Stimulated activated CD8-positive, alpha-beta memory T cell treated with anti-CD3 and anti-CD28 coated beads, Interleukin-7, amount 100 ng/mL, for 1 hour (primary cell): ENCODE measurements around the gene EGR2.
A peak's percentile ranks its signal among the peaks of the same experiment; 100 is the strongest.

Source experiments
- DNase-seq, 2 donors: peaks; one replicate each; pipeline ENCODE4 v3.0.0-alpha.2; 2020; ENCODE audit warnings: low read depth in 2 of 2

The EGR2 gene

DNA sequence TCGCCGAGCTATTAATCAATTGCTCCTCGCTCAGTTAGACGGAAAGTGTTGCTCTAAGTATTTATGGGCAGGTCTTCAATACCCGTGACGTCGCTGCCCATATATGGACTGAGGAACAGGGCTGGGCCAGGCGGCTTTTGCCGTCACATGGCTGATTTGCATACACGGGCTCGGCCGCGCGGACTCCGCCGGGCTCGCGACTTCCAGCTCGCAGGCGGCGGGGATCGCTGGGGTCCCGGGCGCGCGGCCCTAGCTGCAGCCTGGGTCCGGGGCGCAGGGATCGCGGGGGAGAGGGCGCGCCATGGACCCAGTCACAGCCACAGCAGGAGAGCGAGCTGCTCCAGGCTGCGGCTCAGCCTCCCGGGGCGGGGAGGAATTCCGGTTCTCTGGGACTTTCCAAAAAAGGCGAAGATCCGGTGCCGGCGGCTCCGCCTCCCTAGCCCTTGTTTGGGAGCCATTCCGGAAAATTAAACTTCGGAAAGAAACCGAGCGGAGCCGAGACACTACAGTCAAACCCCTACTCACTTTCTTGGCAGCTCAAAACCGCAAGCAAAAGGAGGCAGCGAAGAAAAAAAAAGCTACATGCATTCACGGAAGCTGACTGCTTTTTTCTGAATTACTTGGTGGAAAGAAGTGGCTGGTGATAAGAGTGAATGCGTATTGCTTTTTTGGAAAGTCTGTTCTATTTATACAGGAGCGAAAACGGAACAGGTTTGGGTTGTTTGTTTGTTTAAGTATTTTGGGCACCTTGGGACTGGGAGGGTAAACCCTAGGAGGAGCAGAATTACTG, at the start of gene EGR2:
TSS of gene EGR2 (minus strand) at position 36 of the 790 bp plus-strand sequence. CDS start 337 bp downstream, outside the sequence.
- DNase-seq: peak; percentile 82 to 89

DNA sequence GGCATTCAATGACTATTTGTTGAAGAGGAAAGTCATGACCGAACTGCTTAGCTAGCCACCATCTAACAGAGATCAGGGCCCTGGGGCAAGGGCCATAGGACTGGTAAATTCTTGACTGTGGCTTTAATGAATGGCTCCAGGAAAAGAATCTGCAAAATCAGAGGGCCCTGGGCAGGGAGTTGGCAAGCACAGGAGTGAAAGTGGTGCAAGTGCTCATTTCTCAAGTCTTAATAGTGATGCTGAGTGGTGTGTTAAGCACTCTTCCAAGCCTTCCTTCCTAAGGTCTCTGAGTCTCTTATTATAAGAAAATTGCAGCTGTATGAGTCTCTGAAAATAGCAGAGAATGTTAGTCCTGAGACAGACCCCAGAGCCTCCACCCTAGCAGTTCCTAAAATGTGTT, 46.3 kb upstream of the EGR2 start:
- no peak for DNase-seq

DNA sequence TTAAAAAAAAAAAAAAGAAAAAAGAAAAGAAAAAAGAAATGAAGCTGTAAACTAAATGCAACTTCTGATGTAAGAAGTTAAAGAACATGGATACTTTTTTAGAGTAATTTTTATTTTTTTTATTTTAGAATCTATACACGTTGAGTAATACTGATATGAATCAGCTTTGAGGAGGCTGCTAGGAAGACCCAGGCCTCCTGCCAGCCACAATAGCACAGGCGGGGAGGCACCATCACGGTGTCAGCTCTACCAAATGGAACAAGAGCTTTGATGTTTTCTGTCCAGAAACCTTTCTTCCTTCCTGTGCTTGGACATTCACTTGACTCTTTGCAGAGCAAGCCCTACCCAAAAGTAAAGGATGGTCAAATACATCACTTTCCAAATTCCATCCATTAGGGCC, 45.3 kb upstream of the EGR2 start:
- DNase-seq: no peak

DNA sequence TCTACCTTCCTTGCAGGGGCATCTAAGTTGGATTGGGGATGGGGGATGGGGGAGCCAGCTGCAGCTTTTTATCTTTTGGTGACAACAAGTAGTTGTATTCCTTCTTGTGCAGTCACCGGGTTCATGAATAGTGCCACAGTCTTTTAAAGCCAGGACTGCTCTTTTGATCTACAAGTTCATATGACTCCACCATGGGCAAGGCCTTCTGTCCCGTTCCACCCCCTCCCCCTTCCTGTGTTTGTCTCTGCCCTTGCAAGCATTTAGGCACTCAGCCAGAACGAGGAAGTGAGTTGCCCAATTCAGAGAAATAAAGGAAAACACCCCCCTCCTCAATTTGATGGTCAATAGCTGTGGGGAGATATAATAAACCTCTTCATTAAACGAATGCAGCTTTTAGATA, 44.8 kb upstream of the EGR2 start:
- no peak for DNase-seq

- no peak for DNase-seq
Observed at GRCh38 chr10:62858364-62858763, 42.2 kb upstream of the EGR2 start.

DNA sequence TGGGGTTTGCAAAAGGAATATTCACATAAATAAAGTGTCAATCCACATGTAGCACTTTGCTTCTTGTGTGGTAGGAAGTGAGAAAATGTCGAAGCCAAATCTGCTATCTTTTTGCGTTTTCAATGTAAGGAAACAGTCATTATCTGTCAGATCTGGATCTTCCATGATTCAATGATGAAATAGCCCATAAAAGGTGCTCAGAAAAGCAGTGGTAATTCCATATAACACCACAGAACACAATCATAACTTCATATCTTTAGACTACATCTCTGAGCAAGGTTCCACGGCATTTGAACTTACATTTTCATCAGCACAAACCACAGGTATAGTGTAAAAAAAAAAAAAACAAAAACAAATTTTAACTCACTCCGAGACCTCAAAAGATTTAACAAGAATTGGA, 39.9 kb upstream of the EGR2 start:
- no peak for DNase-seq

DNA sequence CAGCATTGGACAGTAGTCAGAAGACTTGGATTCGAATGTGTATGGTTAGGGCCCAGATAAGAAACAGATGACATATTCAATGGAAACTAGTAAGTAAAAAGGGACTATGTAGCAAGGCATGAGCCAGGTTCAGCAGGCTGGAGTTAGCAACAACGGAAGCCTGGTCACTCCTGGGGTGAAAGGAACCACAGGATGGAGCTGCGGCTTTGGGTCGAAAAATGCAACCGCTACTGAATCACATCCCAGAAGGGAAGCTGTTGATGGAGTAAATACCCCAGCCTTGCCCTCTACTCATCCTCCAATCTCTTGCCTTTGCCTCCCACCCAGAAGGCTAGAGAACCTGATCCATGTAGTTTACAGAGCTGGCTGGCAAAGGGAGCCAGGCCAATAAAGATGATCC, 37.5 kb upstream of the EGR2 start:
- peak; percentile 1 to 11 for DNase-seq

DNA sequence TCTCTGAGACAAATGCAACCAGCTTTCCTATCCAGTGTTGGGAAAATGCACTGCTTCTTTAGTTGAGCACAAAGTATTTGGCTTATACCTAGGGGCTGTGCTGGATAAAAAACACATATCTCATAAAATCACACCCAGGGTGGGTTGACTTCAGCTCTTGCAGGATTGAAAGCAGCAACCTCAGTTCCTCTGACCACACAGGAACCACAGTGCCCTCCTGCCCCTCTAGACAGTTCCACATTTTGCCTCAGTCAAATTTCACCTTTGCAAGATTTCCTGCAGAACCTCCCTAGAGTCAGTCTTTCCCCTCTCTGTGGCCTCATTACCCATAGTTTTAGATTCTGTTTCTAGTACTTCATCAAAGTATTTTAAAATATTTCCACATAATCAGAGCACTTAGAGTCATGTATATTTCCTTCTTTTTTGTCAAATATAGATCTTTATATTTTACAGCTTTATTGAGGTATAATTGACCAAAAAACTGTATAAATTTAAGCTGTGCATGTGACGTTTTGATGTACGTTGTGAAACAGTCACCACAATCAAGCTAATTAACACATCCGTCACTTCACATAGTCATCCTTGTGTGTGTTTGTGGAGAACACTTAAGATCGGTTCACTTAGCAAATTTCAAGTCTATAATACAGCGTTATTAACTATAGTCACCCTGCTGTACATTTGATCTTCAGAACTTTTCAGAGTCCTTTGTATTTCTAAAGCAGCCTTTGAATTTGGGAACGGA, 37.0 kb upstream of the EGR2 start:
- DNase-seq: peak in 1 of 2 donors; percentile 9

DNA sequence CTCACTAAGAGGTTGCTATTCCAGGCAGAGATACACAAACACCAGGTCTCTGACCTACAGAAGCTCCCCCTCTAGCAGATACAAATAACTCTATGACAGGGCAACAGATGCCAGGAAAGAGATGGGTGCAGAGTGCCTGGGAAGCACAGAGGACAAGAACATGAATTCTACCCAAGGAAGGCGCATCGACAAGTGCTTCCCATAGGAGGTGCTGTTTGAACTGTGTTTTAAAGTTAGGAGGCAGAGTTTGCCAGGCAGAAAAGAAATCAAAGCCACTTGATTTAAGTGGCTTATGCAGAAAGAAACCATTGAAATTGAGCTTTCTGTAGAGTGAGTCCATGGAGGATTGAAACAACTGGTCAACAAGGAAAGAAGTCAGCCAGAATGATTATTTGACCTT, 35.3 kb upstream of the EGR2 start:
- DNase-seq: no peak

DNA sequence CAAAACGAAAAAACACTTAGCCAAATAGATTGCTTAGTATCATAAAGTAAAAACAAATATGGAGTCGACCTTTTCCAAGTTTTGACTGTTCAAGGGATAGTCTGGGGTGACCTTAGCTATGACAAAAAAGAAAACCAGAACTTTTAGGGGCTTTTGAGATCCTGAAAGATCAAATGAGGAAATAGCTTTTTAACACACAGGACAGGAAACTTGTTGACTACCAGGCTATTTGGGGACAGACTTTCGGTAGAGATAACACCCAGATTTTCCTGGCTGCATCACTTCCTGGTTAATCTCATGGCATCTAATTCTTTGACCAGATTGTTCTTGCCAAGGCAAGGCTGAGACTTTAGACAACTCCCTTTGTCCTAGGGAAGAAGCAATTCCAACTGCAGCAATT, 34.5 kb upstream of the EGR2 start:
- no peak for DNase-seq

DNA sequence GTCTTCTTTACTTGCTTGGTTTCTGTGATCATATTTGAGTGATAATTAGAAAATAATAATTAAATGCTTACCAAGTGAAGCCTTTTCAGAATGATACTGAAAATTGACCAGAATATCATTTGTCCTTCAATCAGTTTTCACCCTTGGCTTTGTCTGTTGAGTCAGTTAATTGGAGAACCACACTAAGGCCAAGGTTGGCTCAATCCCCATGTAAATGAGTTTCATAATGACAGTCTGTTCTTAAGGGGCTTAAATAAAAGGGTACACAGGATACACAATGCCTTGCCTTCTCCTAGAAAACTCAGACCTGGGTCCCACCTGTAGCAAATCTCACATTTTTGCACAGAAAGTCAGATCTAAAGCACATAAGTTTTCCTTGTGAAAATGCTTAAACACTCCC, 31.3 kb upstream of the EGR2 start:
- no peak for DNase-seq

GRCh38 chr10:62844280-62845011, 28.3 kb upstream of the EGR2 start:
- DNase-seq: no peak

DNA sequence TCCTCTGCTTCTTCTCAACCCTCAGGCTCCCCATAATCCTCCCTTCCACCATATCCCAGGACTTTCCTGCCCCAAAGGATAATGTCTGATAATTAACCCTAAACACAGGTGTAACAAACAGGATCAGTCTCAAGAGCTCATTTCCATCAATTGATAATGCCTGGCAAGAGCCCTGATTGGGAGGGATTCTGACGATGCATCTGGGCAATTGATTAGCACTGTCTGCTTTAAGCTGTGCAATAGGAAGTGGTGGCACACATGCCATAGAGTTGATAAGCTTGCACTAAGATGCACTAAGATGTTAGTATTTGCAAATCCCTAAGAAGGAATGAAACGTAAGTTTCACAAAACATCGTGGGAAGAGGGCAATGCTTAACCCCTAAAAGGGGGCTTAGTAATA, 27.4 kb upstream of the EGR2 start:
- no peak for DNase-seq

DNA sequence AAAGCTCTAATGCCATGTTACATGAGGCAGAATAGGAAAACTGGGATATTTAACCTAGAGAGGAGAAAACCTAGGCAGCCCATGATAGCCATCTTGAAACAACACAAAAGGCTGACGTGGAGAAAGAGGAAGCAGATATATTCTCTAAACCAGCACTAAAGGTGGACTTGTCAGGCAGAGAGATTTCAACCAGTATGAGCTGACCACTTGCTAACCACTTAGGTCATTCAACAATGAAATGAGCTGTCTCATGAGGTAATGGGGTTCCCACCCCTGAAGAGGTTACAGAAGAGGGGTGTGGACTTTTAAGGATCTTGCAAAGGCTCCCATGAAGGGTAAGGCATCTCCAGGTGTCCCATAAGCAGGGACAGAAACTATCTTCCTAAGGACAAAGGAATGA, 26.8 kb upstream of the EGR2 start:
- DNase-seq: no peak

DNA sequence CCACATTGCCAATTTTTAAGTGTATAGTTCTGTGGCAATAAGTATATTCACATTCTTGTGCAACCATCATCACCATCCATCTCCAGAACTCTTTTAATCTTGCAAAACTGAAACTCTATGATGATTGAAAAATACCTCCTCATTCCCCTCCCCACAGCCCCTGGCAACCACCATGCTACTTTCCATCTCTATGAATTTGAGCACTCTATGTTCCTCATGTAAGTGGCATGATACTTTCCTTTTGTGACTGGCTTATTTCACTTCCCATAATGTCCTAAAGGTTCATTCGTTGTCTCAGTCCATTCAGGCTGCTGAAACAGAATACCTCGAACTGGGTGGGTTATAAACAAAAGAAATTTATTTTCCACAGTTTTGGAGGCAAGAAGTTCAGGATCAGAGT, 23.4 kb upstream of the EGR2 start:
- DNase-seq: no peak

DNA sequence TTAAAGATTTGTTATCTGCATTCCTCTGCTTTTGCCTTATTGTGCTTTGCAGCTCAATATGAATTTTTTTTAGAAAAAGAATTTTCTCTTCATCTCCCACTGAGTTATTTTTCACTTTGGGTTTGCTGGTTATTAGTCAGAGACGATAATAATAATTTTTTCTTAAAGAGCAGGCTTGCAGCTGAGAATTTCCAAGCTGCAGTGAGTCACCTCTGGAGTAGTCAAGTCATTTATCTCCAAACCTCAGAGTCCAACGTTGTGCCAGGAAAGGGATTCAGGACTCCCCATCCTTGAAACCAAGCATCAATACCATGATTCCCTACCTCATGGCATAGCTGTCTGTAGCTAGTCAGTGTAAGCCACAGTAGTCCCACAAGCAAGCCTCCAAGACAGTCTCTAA, 15.2 kb upstream of the EGR2 start:
- DNase-seq: no peak

DNA sequence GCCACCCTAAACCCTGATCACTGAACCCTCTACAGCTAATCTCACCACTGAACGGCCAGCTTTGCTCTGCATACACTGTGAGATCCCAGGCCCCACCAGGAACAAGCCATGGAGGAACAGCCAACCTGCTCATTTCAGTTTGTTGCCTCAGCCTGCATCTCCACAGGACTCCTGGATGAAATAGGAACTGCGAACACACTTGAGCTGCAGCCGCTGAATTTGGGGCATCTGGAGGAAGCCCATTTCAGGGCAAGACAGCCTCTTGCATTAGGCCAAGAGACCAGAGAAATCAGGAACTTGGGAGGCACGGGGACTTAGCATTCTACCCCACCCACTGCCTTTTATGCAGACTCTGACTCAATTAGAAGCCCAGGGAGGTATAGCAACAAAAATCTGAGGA, 14.5 kb upstream of the EGR2 start:
- no peak for DNase-seq

DNA sequence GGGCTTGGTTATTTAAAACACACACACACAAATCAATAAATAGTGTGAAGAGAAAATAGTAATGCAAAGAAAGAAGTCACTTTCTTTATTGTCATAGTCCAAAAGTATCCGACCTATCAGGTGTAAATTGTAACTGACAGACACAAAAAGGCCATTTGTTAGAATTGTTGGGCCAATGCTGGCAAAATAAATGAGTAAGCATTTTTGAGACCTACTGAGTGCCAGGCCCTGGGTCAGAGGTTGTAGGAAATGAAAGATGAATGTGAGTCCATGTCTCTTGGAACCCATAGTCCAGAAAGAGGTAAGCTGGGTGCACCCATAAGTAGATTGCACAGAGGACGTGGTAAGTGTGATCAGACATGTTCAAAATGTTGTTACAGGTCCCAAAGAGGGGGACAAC, 13.5 kb upstream of the EGR2 start:
- no peak for DNase-seq

GRCh38 chr10:62826273-62826672, 10.1 kb upstream of the EGR2 start:
- no peak for DNase-seq

DNA sequence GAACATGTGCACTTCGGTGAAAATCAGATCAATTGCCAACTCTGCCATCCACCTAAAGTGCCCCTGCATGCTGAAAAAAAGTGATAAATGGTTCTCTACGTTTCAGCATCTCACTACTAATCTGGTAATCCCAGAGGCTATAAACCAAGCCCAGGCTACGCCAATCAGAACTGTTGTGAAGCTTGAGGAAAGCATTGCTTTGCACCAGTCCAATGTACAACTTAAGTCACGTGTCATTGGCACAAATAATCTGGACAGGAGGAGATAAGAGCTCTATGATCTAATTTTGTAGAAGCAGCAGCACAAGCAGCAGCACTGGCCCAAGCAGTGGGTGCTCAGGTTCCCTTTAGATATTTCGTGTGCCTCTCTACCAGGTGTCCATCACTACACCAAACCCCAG, 4.4 kb upstream of the EGR2 start:
- DNase-seq: no peak

DNA sequence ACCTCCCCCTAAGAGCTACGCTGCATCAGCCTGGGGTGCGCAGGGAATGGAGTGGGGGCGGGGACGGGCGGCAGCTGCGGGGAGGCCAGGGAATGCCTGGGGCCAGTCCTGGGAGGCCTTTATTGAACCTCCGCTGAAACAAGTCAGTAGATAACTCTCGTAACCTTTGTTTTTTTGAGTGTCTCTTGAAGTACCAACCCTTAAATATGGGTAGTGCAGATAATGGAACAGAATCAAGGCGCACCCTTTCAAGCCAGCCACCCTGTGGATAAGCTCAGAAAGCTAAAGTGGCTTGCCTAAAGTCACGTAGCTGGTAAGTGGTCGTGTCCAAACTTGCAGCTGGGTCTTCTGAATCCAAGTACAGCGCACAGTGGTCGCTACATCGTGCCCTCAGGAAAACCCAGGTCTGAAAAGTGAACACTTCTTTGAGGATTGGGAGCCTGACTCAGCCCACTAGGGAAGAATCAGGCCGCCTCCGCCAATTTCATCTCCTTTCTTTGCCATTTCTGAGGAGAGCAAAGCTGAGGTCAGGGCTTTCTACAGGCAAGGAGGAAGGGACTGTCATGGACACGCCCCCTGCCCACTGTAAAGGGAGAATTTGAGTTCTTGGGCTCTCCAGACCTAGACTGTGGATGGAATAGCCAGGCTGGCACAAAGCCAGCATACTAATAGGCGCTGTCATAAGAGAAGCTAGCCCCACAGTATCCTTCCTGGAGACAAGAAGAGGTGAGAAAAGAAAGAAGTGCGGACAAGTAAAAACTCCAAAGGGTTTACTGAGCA, 3.2 kb upstream of the EGR2 start:
- no peak for DNase-seq

GRCh38 chr10:62818426-62819011, 2.4 kb upstream of the EGR2 start:
- peak in 1 of 2 donors; percentile 27 for DNase-seq
